HCT116 (cell line): ENCODE results near the gene C19orf38. TPM values are rescaled to one million over a fixed set of nuclear protein-coding genes. Genes with fewer than 3 reads are reported as not detected.

Experiments
- ATAC-seq: fragments of 200-7000 bp; cut with Tn5 transposase; 2 replicates; pipeline ENCODE4 v1.9.1; 2020; ENCODE audit warnings: mild to moderate bottlenecking, moderate library complexity
- BruUV-seq: library from RNA; stranded (reverse); fragments of 400-500 nt; replicated peaks from 2 replicates; lab custom pipeline; 2021; lab: Mats Ljungman, UMichigan
- CTCF ChIA-PET: fragments of 300-600 bp; sonication (Branson Sonifier 250); formaldehyde crosslinking; loops from one replicate; lab custom pipeline; 2021; ENCODE audit warnings: antibody characterized with exemption; lab: Charles Lee
- POLR2A ChIA-PET: fragments of 300-600, 350-600 bp; sonication (Branson Sonifier 250); formaldehyde crosslinking; loops from one replicate; lab custom pipeline; 2021; ENCODE audit warnings: antibody characterized with exemption; lab: Charles Lee
- RAD21 ChIA-PET, 2 experiments: fragments of 300-600 bp; sonication (Branson Sonifier 250); formaldehyde crosslinking; loops; one replicate each; lab custom pipeline; 2023; ENCODE audit warnings: low total read pairs in 2 of 2; ENCODE audit not compliant: uncharacterized antibody in 2 of 2, unreplicated experiment in 2 of 2, low non-redundant PET in 1 of 2; lab: Charles Lee
- DNase-seq: peaks from one replicate; pipeline ENCODE4 v3.0.0-alpha.2; 2010; ENCODE audit warnings: low read depth, low spot score
- H2AFZ ChIP-seq: fragments of 200-600 bp; shearing (Covaris generic), sonication (generic); 2 replicates; pipeline ENCODE4 v1.6.1; 2017; ENCODE audit warnings: low read depth, mixed run types, mixed read lengths, antibody characterized with exemption, low read length; ENCODE audit not compliant: poor library complexity, severe bottlenecking
- H3K27ac ChIP-seq: 2 replicates; pipeline ENCODE4 v1.5.1; 2012; ENCODE audit warnings: low read depth, low read length
- H3K27me3 ChIP-seq: fragments of 200-600 bp; sonication (generic); 2 replicates; pipeline ENCODE4 v1.6.1; 2016; ENCODE audit warnings: mixed run types, low read length, mixed read lengths; ENCODE audit not compliant: insufficient read depth
- H3K36me3 ChIP-seq, 2 experiments: fragments of 200-500 bp in 1 of 2; fragments of 200-600 bp in 1 of 2; sonication (Bioruptor generic) in 1 of 2; sonication (generic) in 1 of 2; 2 replicates each; pipeline versions ENCODE4 v1.5.1 to v1.6.1; 2014 to 2016; ENCODE audit warnings: low read length in 2 of 2, inconsistent platforms in 1 of 2, mixed read lengths in 1 of 2, mixed run types in 1 of 2; ENCODE audit not compliant: insufficient read depth in 2 of 2, control insufficient read depth in 1 of 2
- H3K4me1 ChIP-seq, 2 experiments: fragments of 200-600 bp in 1 of 2; sonication (generic) in 1 of 2; 2 replicates each; pipeline versions ENCODE4 v1.5.1 to v1.6.1; 2012 to 2017; ENCODE audit warnings: low read length in 2 of 2, inconsistent platforms in 1 of 2, mild to moderate bottlenecking in 1 of 2, mixed read lengths in 1 of 2, mixed run types in 1 of 2, moderate library complexity in 1 of 2; ENCODE audit not compliant: insufficient read depth in 2 of 2, control insufficient read depth in 1 of 2
- H3K4me2 ChIP-seq: fragments of 200-600 bp; sonication (generic); 2 replicates; pipeline ENCODE4 v1.6.1; 2017; ENCODE audit warnings: mixed run types, low read length, mixed read lengths
- H3K4me3 ChIP-seq, 2 experiments: fragments of 200-600 bp in 1 of 2; sonication (generic) in 1 of 2; replicated peaks in 1 of 2; 2 replicates each; pipeline ENCODE4 v1.5.1; 2011 to 2016; ENCODE audit warnings: low read length in 2 of 2, control low read depth in 1 of 2, low read depth in 1 of 2, mild to moderate bottlenecking in 1 of 2, mixed read lengths in 1 of 2, mixed run types in 1 of 2
- H3K79me2 ChIP-seq: fragments of 200-600 bp; sonication (generic); 2 replicates; pipeline ENCODE4 v1.6.1; 2017; ENCODE audit warnings: mild to moderate bottlenecking, mixed run types, low read length, moderate library complexity, mixed read lengths; ENCODE audit not compliant: insufficient read depth
- H3K9ac ChIP-seq: fragments of 200-600 bp; sonication (generic); 2 replicates; pipeline ENCODE4 v1.6.1; 2016; ENCODE audit warnings: low read length, mixed read lengths
- H3K9me2 ChIP-seq: fragments of 200-600 bp; sonication (generic), shearing (Covaris generic); 2 replicates; pipeline ENCODE4 v1.6.1; 2017; ENCODE audit warnings: mixed run types, mild to moderate bottlenecking, moderate library complexity; ENCODE audit not compliant: insufficient read depth
- H3K9me3 ChIP-seq, 2 experiments: fragments of 200-500 bp in 1 of 2; fragments of 200-600 bp in 1 of 2; sonication (Bioruptor generic) in 1 of 2; sonication (generic) in 1 of 2; 2 replicates each; pipeline ENCODE4 v1.6.1; 2014 to 2017; ENCODE audit warnings: low read length in 2 of 2, mixed read lengths in 2 of 2, inconsistent platforms in 1 of 2, low read depth in 1 of 2, mild to moderate bottlenecking in 1 of 2, mixed run types in 1 of 2, moderate library complexity in 1 of 2; ENCODE audit not compliant: control insufficient read depth in 1 of 2, insufficient read depth in 1 of 2
- H4K20me1 ChIP-seq: fragments of 200-600 bp; sonication (generic), shearing (Covaris generic); 2 replicates; pipeline ENCODE4 v1.6.1; 2017; ENCODE audit warnings: mixed run types, mild to moderate bottlenecking, moderate library complexity; ENCODE audit not compliant: insufficient read depth
- ATF3 ChIP-seq: IDR thresholded peaks from 2 replicates; pipeline ENCODE4 v1.6.1; 2012
- EGR1 ChIP-seq: IDR thresholded peaks from 2 replicates; pipeline ENCODE4 v1.6.1; 2012; ENCODE audit warnings: low read depth
- ELF1 ChIP-seq: IDR thresholded peaks from 2 replicates; pipeline ENCODE4 v1.6.1; 2012; ENCODE audit warnings: low read depth, borderline replicate concordance
- EZH2 ChIP-seq: fragments of 200-600 bp; sonication (generic); IDR thresholded peaks from 2 replicates; pipeline ENCODE4 v1.6.1; 2017; ENCODE audit warnings: antibody characterized with exemption, mixed run types
- EZH2phosphoT487 ChIP-seq: fragments of 200-600 bp; IDR thresholded peaks from 2 replicates; pipeline ENCODE4 v1.6.1; 2018; ENCODE audit warnings: antibody characterized with exemption, borderline replicate concordance
- FOSL1 ChIP-seq: IDR thresholded peaks from 2 replicates; pipeline ENCODE4 v1.6.1; 2012; ENCODE audit warnings: low read depth
- JUND ChIP-seq: IDR thresholded peaks from 2 replicates; pipeline ENCODE4 v1.6.1; 2012
- MAX ChIP-seq: IDR thresholded peaks from 2 replicates; pipeline ENCODE4 v1.6.1; 2012
- POLR2A ChIP-seq: IDR thresholded peaks from 2 replicates; pipeline ENCODE4 v1.7.0; 2011; ENCODE audit warnings: borderline replicate concordance; ENCODE audit not compliant: insufficient read depth, insufficient read length; ENCODE audit errors: extremely low read depth
- POLR2AphosphoS5 ChIP-seq: IDR thresholded peaks from 2 replicates; pipeline ENCODE4 v1.6.1; 2011; ENCODE audit warnings: mild to moderate bottlenecking, low read depth, low read length, moderate library complexity
- RAD21 ChIP-seq: IDR thresholded peaks from 2 replicates; pipeline ENCODE4 v1.6.1; 2012; ENCODE audit warnings: low read depth, mild to moderate bottlenecking
- SIN3A ChIP-seq: IDR thresholded peaks from 2 replicates; pipeline ENCODE4 v1.6.1; 2012; ENCODE audit warnings: low read depth
- SP1 ChIP-seq: IDR thresholded peaks from 2 replicates; pipeline ENCODE4 v1.6.1; 2012; ENCODE audit warnings: low read depth
- TCF7L2 ChIP-seq: IDR thresholded peaks from 2 replicates; pipeline ENCODE4 v1.7.0; 2011; ENCODE audit warnings: borderline replicate concordance, inconsistent platforms; ENCODE audit not compliant: insufficient read depth, insufficient read length; ENCODE audit errors: extremely low read depth
- ZNF274 ChIP-seq: fragments of 200-500 bp; sonication (Bioruptor generic); IDR thresholded peaks from 2 replicates; pipeline ENCODE4 v1.6.1; 2014; ENCODE audit warnings: mild to moderate bottlenecking, low read depth, low read length, inconsistent platforms
- intact Hi-C: fragments of 100-400 bp; cut with micrococcal nuclease; formaldehyde crosslinking; loops from 2 replicates; pipeline ENCODE4 v1.10.0; 2022
- total RNA-seq: library from RNA; stranded (reverse); gene quantifications from one replicate; pipeline ENCODE4 v1.2.1, GENCODE V29; 2021; ENCODE audit not compliant: unreplicated experiment
- TF ChIP-seq, protein P1 (sequence below): IDR thresholded peaks from 2 replicates; pipeline ENCODE4 v1.6.1; 2012; ENCODE audit warnings: low read depth
- TF ChIP-seq, protein P2 (sequence below): IDR thresholded peaks from 2 replicates; pipeline ENCODE4 v1.6.1; 2011; ENCODE audit warnings: mild to moderate bottlenecking, low read length, moderate library complexity; ENCODE audit not compliant: insufficient replicate concordance; ENCODE audit errors: extremely low read depth
- TF ChIP-seq, protein P3 (sequence below), 3 experiments: fragments of 200-600 bp in 1 of 3; sonication (generic) in 1 of 3; IDR thresholded peaks in 2 of 3; conservative IDR thresholded peaks in 1 of 3; 2 replicates each; pipeline ENCODE4 v1.5.1; 2012 to 2017; ENCODE audit warnings: low read depth in 2 of 3, low read length in 2 of 3, antibody characterized with exemption in 1 of 3, borderline replicate concordance in 1 of 3, control low read depth in 1 of 3, mild to moderate bottlenecking in 1 of 3, mixed read lengths in 1 of 3, mixed run types in 1 of 3, moderate library complexity in 1 of 3; ENCODE audit not compliant: insufficient read depth in 1 of 3

The C19orf38 gene
- total RNA-seq, 1 experiment from 2014 or later: 0.74 TPM

- peaks cover 18 to 21% of the 10 kb centered on the region in 2 experiments for H3K36me3 ChIP-seq
- intact Hi-C loops: no loop called here
Observed at GRCh38 chr19:10918359-10918758, 70.1 kb downstream of the C19orf38 start.

More at GRCh38 chr19:10918359-10918758, 70.1 kb downstream of the C19orf38 start:
- Histone ChIP-seq H3K4me2 (no peak overlapping the region), H2AFZ (no peak overlapping the region), H3K27me3 (no peaks in the 10 kb centered on the region), H3K27ac (no peak overlapping the region), H3K9me3 (no peaks in the 10 kb centered on the region), H3K9me2 (no peaks in the 10 kb centered on the region), H3K4me3 (no peak overlapping the region), H3K9ac (no peak overlapping the region), H3K79me2 (no peaks in the 10 kb centered on the region), H3K4me1 (peaks cover 0 to 14% of the 10 kb centered on the region in 2 experiments; a peak in 2 of 4 replicates), H4K20me1 (no peaks in the 10 kb centered on the region)
- no peak for DNase-seq
- BruUV-seq: no TSS peak
- no peak for ATAC-seq
- RAD21 ChIA-PET: no interaction called here
- POLR2A ChIA-PET: no interaction called here
- TF ChIP-seq ZNF274 (no peak), EZH2phosphoT487 (no peak), FOSL1 (no peak), TCF7L2 (no peak), MAX (no peak), RAD21 (no peak), ELF1 (no peak), JUND (no peak), SP1 (no peak), POLR2AphosphoS5 (no peak), ATF3 (no peak), EZH2 (no peak), SIN3A (no peak), POLR2A (no peak), EGR1 (no peak)
- TF ChIP-seq, protein P1, sequence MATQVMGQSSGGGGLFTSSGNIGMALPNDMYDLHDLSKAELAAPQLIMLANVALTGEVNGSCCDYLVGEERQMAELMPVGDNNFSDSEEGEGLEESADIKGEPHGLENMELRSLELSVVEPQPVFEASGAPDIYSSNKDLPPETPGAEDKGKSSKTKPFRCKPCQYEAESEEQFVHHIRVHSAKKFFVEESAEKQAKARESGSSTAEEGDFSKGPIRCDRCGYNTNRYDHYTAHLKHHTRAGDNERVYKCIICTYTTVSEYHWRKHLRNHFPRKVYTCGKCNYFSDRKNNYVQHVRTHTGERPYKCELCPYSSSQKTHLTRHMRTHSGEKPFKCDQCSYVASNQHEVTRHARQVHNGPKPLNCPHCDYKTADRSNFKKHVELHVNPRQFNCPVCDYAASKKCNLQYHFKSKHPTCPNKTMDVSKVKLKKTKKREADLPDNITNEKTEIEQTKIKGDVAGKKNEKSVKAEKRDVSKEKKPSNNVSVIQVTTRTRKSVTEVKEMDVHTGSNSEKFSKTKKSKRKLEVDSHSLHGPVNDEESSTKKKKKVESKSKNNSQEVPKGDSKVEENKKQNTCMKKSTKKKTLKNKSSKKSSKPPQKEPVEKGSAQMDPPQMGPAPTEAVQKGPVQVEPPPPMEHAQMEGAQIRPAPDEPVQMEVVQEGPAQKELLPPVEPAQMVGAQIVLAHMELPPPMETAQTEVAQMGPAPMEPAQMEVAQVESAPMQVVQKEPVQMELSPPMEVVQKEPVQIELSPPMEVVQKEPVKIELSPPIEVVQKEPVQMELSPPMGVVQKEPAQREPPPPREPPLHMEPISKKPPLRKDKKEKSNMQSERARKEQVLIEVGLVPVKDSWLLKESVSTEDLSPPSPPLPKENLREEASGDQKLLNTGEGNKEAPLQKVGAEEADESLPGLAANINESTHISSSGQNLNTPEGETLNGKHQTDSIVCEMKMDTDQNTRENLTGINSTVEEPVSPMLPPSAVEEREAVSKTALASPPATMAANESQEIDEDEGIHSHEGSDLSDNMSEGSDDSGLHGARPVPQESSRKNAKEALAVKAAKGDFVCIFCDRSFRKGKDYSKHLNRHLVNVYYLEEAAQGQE: no peak
- TF ChIP-seq, protein P2, sequence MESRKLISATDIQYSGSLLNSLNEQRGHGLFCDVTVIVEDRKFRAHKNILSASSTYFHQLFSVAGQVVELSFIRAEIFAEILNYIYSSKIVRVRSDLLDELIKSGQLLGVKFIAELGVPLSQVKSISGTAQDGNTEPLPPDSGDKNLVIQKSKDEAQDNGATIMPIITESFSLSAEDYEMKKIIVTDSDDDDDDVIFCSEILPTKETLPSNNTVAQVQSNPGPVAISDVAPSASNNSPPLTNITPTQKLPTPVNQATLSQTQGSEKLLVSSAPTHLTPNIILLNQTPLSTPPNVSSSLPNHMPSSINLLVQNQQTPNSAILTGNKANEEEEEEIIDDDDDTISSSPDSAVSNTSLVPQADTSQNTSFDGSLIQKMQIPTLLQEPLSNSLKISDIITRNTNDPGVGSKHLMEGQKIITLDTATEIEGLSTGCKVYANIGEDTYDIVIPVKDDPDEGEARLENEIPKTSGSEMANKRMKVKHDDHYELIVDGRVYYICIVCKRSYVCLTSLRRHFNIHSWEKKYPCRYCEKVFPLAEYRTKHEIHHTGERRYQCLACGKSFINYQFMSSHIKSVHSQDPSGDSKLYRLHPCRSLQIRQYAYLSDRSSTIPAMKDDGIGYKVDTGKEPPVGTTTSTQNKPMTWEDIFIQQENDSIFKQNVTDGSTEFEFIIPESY: no peak
- TF ChIP-seq, protein P3, sequence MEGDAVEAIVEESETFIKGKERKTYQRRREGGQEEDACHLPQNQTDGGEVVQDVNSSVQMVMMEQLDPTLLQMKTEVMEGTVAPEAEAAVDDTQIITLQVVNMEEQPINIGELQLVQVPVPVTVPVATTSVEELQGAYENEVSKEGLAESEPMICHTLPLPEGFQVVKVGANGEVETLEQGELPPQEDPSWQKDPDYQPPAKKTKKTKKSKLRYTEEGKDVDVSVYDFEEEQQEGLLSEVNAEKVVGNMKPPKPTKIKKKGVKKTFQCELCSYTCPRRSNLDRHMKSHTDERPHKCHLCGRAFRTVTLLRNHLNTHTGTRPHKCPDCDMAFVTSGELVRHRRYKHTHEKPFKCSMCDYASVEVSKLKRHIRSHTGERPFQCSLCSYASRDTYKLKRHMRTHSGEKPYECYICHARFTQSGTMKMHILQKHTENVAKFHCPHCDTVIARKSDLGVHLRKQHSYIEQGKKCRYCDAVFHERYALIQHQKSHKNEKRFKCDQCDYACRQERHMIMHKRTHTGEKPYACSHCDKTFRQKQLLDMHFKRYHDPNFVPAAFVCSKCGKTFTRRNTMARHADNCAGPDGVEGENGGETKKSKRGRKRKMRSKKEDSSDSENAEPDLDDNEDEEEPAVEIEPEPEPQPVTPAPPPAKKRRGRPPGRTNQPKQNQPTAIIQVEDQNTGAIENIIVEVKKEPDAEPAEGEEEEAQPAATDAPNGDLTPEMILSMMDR (IDR thresholded peaks at IDR 0.05 in 2 of 3, conservative IDR thresholded peaks at IDR 0.05 in 1 of 3; ENCODE audit: borderline replicate concordance in 1 of 3, insufficient read depth in 1 of 3, low read depth in 2 of 3, low read length in 2 of 3): no peak
- CTCF ChIA-PET: no interaction called here
